ENCODE data around the gene PPP2R2D.
"Not testable (repeated sequence)": the region's sequence is repeated elsewhere in the genome, so short reads cannot be mapped to it uniquely, and the experiment has no call there.

Gene PPP2R2D

DNA sequence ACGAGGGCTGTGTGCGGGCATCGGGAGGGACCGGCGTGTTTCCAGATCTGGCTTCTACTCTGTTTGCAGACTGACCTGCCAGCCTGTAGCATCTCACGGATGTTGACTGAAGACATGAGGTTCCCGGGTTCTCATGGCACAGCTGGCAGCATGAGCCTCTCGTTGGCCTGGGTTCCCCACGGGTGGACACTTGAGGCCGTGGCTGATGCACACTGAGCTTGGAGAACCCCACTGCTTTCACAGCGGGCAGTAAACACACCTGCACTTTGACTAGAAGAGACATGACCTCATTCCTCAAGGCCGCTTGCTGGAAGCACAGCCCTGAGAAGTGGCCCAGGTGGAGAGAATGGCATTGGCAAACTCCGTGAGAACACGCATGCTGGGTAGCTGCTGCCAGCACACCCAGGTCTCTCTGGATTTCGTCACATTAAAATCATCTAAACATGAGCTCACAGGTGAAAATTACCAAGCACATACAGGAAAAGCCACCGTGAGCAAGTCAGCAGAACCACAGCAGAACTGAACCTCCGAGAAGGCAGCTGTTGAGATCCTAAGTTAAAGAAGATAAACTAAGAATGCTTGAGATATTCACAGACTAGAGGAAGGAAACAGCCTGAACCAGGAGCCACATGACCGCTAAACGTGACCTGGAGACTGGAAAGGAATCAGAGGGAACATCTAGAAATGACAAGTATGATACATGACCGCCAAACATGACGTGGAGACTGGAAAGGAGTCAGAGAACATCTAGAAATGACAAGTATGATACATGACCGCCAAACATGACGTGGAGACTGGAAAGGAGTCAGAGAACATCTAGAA is 48.4 kb downstream of the PPP2R2D start:
- no peak for DNase-seq (ENCODE audit: low read depth)

GRCh38 chr10:131949908-131950307 is 49.1 kb downstream of the PPP2R2D start:
- DNase-seq (ENCODE audit: low read depth): not testable (repeated sequence)

GRCh38 chr10:131954356-131954965 is 53.7 kb downstream of the PPP2R2D start:
- DNase-seq (ENCODE audit: low read depth): no peak

- no peak for DNase-seq (ENCODE audit: low read depth)
Observed at GRCh38 chr10:131955591-131956340, 55.0 kb downstream of the PPP2R2D start.

DNA sequence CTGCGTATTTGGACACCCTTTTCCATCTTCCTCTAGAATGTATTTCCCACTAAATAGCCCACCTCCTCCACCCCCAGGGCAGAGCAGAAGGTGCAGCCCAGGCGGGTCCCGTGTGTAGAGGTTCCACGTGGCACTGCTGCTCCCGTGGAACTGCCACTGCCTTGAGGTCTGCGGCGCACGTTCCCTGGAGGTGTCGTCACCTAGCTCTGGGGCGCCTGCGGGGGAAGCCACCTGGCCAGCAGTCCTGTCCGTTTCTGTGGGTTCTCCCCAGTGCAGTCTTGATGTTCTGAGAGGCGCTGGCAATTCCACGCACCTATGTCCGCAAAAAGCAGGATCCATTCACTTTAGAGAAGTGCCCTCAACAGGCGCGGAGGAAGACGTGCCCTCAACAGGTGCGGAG is 59.0 kb downstream of the PPP2R2D start:
- DNase-seq (ENCODE audit: low read depth): no peak

DNA sequence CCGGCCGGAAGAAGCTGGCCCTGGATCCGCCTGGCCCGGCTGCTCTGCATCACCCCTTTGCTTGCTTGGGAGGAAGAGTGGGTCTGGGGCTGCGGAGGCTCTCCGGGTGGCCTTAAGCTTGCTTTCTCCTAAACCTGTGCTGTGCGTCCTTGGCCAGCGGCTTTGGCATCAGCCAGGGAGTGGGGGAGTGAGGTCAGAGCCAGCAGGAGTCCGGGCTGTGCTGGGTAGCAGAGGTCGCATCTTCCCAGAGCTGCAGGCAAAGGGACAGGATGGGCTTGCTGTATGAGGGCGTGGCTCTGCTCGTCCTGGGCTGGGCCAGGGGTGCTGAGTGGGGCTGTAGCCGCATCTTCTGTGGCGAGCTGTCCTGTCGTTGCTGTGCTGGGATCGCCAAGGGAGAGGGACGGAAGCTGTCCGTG is 59.8 kb downstream of the PPP2R2D start:
- no peak for DNase-seq (ENCODE audit: low read depth)

DNA sequence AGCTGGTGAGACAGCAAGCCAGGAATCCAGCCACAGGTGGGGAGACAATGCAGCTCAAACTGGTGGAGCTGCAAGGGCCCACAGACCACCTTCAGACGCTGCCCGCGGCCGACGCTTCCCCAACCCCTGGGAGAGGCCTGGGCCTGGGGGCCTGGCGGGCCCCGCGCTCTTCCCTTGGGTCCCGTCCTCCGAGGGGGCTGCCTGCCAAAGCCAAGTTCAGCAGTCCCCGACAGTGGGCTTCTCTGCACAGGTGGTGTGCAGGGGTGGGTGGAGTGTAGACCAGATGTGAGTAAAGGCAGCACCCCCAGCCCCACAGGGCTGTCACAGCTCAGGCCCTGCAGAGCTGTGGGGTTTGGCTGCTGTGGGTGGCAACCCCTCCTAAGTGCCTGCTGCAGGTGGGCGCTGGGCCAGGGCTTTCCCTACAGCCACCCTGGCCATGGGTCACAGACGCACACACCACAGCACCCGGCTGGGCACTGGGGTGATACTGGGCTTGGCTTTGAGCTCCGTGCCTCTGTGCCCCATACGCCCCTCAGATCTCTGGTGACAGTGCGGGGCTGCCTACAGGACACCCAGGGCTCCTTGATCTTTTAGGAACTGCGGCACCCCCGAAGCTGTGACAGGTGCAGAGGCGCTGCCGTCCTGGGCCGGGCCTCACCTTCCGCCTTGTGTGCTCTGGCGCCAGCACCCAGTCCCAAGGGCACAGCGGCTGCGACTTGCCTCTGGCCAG is 60.4 kb downstream of the PPP2R2D start:
- DNase-seq (ENCODE audit: low read depth): no peak

- no peak for DNase-seq (ENCODE audit: low read depth)
Observed at GRCh38 chr10:131961777-131962662, 61.2 kb downstream of the PPP2R2D start.

GRCh38 chr10:131963350-131963749 is 62.5 kb downstream of the PPP2R2D start:
- DNase-seq (ENCODE audit: low read depth): no peak

- DNase-seq (ENCODE audit: low read depth): no peak
Observed at GRCh38 chr10:131963811-131964210, 63.0 kb downstream of the PPP2R2D start.

DNA sequence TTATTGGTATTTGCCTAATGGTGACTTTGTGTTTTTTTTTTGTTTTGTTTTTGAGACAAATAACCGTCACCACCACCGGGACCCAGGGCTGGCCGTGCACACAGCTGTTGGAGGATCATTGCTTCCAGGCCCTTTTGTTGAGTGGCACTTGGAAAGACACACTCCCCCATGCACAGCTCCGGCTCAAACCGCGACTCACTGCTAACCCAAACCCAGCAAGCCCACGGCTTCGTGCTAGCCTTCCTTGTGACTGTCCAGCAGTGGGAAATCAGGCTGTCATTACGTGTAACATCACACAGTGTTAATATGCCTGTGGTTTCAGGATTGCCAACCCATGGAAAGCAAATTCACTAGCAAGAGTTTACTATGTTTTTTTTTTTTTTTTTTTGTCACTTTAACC is 63.5 kb downstream of the PPP2R2D start:
- no peak for DNase-seq (ENCODE audit: low read depth)

GRCh38 chr10:131968949-131969348 is 68.1 kb downstream of the PPP2R2D start:
- DNase-seq (ENCODE audit: low read depth): no peak

GRCh38 chr10:131970946-131971345 is 70.1 kb downstream of the PPP2R2D start:
- no peak for DNase-seq (ENCODE audit: low read depth)

- DNase-seq (ENCODE audit: low read depth): no peak
Observed at GRCh38 chr10:131971591-131971990, 70.8 kb downstream of the PPP2R2D start.

DNA sequence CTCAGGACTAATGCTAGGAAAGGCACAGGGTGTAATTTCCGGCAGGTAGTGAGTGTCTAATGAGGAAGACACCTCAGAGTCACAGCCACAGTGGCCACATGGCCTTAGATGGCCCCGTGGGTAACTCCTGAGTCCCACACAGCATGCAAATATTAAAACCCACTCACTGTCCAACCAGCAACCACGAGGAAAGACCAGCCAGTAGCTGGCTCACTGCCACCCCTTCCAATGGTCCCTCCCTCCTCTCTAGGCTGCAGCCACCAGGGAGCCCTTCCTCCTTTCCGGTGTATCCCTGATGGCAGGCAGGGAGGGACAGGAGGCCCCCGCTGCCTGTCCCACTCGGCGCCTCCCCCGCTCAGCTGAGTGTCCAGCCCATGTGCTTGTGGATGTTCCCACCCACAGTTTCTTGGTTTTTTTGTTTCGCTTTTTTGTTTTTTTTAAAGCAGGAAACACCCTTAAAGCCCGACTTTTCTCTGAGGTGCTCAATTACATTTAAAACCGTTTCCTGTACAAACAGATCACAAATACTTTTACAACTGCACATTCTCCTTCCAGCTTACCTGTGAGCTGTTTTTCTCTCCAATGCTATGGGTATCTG is 71.8 kb downstream of the PPP2R2D start:
- DNase-seq (ENCODE audit: low read depth): no peak

- no peak for DNase-seq (ENCODE audit: low read depth)
Observed at GRCh38 chr10:131973160-131973951, 72.5 kb downstream of the PPP2R2D start.

DNA sequence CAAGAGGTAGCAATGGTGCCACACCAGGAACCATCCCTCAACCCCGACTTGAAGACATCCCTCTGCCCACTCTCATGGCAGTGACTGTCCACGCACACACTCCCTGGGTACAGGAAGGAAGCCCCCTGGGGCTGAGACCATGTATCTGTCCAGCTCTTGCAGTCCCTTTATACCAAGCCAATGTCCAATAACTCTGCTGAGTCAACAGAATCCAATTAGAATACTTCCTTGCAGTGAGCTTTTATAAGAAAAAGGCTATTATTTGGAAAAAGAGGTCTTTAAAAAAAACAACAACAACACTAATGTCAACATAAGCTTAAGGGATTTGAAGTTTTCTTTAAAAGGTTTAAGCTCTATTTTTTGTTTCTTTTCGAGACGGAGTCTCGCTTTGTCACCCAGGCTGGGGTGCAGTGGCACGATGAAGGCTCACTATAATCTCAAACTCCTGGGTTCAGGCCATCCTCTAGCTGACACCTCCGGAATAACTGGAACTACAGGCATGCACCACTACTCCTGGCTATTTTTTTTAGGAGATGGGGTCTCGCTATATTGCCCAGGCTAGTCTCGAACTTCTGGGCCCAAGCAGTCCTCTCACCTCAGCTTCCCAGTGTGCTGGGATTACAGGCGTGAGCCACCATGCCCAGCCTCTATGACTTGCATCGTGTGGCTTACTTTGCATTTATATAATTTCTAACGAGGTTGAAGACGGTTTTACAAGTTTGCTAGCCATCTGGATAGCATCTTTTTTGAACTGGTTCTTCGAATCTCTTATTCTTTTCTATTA is 73.4 kb downstream of the PPP2R2D start:
- DNase-seq (ENCODE audit: low read depth): no peak

GRCh38 chr10:131975003-131975402 is 74.2 kb downstream of the PPP2R2D start:
- DNase-seq (ENCODE audit: low read depth): no peak

DNA sequence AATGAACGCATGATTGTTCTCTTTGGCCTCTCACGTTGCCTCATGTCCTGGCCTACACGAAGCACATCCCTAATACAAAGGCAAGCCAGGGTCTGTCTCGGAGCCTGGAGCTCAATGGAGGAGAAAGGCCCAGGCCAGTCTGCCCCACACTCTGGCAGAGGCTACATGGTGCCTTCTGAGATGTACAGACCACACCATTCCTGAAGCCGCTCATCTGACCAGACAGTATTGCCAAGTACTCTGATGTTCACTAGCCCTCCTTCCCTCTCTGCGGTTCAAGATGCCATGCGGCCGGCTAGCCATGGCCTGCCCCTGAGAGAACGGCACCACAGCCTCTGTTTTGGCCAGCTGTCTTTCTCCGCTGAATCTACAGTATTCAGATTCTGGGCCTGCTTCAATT is 75.0 kb downstream of the PPP2R2D start:
- DNase-seq (ENCODE audit: low read depth): no peak

Data from non-pigmented ciliary epithelial cell (primary cell).